HG02885 (cell line): Measurements from ENCODE around the gene KCNB1.

Experiments
- ATAC-seq: cut with Tn5 transposase; IDR thresholded peaks from one replicate; pipeline ENCODE4 v1.9.1; 2021; ENCODE audit warnings: mild to moderate bottlenecking; ENCODE audit not compliant: unreplicated experiment, poor library complexity

The KCNB1 gene

DNA sequence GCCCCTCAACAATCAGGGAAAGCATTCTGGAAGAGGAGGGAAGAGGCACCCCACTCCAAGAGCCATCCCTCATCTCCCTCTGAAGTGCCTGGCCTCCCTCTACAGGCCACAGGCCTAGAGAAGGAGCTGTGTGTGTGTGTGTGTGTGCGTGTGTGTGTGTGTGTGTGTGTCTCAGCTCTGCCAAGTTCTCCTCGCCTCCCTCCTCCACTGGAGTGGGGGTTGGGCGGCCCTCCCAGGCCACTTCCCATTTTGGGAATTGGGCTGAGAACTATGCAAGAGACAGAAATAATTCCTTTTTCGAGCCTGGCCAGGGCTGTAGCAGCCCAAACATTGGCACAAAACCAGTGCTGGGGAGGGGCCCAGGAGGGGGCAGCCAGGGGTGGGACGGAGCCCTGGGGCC, 35.7 kb downstream of the KCNB1 start:
- ATAC-seq: no peak

DNA sequence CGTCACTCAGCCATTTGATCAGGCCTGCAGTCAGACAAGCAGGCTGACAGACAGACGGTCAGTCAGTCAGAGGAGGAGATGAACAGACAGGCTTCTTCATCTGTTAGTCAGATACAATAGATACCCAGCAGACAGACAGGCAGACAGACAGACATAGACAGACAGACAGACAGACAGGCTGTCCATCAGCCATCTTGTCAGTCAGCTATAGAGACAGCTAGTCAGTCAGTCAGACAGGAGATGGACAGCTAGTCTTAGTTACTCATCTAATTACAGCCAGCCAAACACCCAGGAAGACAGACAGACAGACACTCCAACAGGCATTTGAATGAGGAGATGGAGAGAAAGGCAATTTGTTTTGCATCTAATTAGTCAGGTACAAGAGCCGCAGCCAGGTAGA, 36.4 kb downstream of the KCNB1 start:
- ATAC-seq: no peak

DNA sequence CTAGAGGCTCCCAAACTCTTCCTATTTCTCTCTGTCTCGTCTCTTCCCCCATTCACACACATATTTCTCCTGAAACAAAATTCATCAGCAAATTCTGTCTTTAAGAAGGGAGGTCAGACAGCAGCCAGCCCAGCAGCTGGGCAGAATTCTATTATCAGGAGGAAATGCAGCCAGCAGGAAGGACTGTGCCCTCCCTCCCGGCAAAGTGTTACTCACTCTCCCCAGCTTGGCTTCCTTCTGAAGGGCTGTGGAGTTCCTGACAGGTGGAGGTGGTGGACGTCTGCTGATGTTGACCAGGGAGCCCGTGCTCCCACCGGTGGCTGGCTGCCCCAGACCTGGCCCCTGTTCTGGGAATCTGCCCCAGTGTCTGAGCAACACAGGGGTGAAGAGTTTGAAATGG, 37.3 kb downstream of the KCNB1 start:
- ATAC-seq: no peak

DNA sequence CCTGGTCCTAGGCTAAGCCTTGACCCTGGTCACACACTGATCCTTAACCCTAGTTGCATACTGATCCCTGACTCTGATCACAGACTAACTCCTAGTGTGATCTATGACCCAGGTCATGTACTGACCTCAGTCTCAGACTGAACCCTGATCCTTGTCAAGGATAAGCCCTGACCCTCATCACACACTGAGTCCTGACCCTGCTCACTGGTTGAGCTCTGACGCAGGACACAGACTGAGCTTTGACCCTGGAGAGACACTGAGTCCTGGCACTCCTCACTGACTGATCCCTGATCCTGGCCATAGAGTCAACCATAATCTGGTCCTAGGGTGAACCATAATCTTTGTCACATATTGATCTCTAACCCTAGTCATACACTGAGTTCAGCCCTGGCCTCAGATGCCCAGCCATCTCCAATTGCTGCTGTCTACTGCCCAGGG, 37.9 kb downstream of the KCNB1 start:
- no peak for ATAC-seq

DNA sequence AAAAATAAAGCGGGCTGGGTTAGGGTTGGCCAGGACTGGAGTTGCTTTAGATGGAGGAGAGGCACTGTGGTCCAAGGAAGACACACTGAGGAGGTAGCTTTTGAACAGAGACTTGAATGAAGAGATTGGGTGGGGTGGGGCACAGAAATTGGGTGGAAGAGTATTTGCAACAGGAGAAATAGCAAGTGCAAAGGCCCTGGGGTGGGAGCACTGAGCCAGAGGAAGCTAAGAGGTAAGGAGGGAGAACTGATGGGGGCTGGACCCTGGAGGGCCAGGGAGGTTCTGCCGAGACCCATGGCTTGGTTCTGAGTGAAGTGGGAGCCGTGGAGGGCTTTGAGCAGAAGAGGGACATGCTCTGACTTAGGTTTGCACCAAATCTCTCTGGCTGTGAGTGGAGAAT, 45.4 kb downstream of the KCNB1 start:
- ATAC-seq: no peak

DNA sequence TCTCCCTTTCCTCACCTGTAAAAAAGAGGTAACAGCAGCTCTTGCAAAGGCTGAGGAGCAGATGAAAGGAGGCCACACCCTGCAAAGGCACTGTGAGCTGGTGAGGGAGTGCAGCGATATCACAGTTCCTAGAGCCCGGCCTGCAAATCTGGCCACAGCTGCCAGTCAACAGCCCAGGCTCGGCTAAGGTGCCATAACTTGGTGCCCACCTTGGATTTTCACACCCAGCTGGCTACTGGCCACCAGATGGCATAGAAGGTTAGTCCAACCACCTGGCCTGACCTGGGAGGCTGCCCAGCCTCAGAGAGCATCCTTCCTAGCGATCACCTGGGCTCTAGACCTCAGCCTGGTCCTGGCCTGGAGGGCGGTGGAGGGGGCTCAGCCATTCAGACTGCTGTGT, 46.8 kb downstream of the KCNB1 start:
- ATAC-seq: no peak

DNA sequence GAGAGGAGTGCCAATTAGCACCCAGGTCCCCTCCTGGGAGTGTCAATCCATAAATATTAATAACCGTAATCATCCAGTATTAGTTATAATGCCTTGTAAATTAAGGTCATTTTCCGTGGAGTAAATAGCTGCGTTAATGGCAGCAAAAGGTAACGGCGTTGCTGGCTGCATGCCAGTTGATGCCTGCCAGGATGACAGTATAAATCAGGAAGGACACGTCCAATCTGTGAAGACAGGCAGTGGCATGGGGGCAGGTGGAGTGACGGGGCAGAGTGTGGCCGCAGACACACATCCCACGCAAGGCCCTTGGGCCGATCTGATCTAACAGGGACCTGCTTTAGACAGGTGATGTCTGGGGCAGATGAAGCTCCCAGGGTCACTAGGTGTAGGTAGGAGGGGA, 49.1 kb downstream of the KCNB1 start:
- ATAC-seq: no peak

DNA sequence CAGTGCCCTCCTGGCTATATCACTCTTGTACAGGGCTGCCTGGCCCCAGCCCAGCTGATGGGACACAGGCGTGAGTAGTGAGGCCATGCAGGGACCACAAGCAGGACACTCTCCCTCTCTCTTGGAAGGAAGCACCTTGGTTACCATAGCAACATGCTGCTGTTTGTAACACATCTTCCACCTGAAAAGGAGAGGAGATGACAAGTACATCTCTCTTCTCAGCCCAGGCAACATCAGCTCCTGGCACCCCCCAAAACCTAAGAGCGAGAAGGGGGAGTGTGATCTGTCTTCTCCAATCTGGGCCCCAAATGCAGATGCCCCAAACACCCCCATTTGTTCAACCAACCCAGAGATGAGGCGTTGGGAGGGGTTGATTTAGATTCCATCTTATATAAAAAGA, 49.9 kb downstream of the KCNB1 start:
- no peak for ATAC-seq

DNA sequence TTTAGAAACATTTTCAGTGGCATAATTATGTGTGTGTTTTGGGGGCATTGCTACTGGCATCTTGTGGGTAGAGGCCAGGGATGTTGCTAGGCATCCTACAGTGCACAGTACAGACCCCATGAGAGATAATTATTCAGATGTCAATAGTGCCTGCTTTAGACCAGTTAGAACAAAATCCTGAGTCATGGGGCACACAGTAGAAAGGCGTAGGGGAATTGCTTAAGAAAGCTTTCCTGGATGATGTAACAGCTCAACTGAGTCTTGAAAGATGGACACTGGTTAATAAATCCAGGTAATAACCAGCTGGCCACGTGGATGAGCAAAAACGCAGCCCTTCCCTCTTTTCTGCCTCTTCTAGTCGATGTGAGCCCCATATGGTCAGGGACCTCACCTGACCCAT, 51.1 kb downstream of the KCNB1 start:
- ATAC-seq: no peak

DNA sequence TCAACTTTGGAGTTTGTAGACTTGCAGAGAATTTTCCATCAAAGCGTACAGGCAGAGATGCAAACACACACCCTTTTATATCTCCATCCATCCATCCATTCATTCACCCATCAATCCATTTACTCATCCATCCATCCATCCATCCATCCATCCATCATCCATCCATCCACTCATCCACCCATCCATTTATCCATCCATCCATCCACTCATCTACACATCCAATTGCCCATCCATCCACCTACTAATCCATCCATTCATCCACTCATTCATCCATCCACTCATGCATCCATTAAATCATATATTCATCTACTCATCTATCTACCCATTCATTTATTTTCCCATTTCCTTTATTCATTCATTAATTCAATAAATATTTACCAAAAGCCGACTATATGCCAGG, 52.1 kb downstream of the KCNB1 start:
- no peak for ATAC-seq

DNA sequence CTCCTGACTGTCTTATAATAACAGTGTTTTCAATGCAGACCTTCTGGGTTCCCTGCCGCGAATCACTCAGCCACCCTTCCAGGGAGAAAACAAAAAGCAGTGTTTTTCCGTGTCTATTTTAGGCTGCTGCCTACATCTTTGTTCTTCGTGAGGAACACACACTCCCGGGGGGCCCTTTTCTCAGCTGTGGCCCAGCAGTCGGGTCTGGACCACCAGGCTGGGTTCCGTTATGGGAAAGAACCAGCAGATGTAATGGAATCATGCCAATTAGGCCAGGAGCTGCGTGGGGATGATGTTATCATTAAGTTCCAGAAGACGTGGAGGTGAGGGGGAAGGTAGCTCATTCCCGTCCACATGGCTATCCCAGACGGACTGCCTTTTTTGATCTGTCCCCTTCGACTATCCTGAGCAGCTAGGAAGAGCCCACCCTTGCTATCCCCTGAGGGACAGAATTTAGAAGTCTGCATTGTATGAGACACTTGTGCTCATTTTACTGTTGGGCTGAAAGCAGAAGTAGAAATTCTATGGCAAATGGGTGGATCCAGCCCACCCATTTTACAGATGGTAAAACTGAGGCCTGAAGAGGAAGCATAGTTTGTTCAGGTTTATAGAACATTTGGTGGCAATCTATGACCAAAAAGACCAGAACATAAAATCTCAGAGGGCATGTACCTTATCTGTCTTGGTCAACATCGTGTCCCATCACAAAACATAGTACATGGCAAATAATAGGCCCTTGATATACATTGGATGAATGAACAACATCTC, 54.5 kb downstream of the KCNB1 start:
- no peak for ATAC-seq

DNA sequence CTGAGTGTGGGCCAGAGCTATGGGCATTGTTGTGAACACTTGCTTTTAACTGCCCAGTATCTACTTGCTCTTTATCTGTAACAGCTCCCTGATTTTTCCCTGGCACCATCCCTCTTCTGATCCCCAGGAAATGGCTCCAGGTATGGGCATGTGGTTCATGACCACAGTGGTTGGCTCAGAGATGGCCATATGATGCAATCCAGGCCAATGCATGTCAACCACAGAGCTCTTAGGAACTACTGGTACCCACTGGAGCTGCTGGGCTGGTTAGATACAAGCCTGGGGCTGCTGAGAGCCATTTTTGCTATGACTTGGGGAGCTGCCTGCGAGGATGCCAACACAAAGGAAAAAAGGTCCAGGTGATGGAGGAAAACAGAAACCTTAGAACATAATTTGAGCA, 55.6 kb downstream of the KCNB1 start:
- no peak for ATAC-seq

DNA sequence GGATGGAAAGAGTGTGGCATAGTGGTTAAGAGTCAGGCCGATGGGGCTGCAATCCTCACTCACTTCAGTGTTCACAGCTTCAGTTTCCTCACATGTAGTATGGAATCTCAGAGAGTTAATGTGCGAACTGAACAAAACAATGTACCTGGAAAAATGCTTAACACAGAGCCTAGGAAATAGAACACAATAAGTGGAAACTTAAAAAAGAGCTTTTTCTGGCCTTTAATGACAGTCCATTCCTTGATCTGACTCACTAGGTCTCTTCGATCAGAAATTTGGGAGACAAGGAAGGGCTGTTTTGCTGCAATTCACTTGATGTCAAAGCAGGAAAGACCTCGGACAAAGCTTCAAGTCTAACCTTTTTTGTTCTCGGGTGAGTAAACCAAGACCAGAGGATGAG, 56.1 kb downstream of the KCNB1 start:
- no peak for ATAC-seq

DNA sequence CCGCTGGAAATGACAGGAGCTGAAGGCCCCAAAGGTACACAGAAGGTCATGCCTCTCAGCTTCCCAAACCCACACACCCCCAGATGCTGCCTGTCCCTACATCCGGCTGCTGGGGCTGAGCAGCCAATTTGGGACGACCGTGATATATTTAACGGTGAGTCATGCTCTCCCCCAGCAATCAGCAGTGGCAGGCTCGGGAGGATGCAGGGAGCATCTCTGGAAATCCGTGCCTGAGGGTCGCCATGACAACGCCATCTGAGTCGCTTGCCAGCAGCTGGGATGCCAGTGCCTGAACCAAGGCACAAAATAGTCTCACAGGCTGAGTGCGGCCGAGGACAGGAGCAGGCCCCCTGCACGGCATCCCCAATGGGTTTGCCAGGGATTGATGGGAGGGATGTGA, 57.9 kb downstream of the KCNB1 start:
- no peak for ATAC-seq

DNA sequence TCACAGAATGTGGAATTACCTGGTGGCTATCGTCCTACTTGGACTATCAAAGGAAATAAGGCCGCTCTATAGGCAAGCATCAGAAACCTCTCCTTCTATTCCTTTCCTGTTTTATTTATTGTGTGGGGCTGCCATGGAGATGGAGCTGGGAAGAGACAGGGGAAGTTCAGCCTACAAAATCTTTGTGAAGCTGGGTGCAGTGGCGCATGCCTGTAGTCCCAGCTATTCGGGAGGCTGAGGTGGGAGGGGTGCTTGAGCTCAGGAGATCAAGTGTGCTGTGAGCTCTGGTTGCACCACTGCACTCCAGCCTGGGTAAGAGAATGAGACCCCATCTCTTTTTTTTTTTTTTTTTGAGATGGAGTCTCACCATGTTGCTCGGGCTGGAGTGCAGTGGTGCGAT, 60.3 kb downstream of the KCNB1 start:
- no peak for ATAC-seq

DNA sequence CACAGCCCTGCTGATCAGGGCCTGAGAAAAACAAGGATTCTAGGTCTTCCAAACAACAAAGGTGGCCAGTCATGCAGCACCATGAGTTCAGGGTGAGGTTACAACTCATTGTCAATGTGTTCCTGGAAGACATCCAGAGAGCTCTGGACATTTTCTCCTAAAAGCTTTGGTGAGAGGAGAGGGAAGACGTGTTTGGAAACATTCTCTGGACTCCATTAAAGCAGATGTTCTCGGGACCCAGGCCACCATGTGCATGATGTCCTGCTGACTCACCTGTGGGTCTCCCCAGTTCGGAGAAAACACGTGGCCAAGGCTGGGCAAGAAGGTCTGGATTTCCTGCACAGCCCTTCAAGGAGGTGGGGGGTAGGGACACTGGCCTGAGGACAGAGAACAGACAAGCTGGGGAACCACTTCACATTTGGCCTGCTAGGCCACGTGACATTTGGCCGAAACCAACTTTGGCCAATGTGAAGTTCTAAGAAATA, 61.6 kb downstream of the KCNB1 start:
- ATAC-seq: no peak

DNA sequence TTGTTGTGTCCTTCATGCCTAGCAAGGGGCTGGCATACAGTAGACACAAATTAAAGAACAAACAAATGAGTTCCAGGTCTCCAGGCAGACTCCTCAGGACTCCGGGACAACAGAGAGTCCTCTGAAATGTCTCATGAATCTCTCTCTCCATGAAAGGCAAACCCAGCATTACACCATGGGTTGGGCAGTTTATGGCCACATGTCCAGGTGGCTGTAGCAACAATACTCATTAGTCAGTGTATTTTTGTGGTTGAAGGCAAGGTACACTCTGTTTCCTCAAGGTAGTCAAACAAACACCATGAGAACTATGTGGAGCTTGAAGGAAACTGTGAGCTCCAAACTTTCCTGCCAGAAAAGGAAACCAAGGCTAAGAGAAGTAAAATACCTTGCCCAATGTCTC, 62.2 kb downstream of the KCNB1 start:
- ATAC-seq: no peak

DNA sequence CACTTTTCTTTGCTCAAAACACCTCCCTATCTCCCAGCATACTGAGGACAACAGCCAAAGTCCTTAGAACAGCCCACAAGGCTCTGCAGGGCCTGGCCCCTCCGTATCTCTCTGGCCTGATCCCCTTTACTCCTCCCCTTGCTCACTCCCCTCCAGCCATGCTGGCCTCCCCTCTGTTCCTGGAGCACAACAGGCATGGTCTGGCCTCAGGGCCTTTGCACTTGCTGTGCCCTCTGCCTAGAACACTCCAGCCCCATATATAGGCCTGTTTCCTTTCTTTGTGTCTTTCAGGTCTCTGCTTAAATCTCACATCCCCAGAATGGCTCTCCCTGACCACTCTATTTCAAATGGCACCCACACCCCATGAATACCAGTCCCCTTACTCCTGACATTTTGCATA, 62.7 kb downstream of the KCNB1 start:
- no peak for ATAC-seq

DNA sequence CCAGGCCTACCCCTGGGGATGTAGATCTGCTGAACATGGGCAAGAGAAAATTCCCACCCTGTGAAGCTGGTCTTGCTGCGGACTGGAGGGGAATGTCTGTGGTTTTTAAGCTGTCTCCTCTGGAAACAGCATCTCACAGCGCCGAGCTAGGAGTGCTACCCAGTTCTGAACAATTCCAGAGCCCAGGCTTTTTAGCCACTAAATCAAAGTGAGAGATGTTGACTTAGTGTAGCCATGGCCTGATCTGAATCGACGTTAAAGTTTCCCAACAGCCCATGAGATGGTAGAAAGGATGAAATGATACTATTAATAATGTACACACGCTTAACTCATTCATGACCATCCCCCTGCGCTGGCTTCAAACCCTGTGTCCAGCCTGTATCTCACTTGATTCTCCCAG, 63.7 kb downstream of the KCNB1 start:
- no peak for ATAC-seq

DNA sequence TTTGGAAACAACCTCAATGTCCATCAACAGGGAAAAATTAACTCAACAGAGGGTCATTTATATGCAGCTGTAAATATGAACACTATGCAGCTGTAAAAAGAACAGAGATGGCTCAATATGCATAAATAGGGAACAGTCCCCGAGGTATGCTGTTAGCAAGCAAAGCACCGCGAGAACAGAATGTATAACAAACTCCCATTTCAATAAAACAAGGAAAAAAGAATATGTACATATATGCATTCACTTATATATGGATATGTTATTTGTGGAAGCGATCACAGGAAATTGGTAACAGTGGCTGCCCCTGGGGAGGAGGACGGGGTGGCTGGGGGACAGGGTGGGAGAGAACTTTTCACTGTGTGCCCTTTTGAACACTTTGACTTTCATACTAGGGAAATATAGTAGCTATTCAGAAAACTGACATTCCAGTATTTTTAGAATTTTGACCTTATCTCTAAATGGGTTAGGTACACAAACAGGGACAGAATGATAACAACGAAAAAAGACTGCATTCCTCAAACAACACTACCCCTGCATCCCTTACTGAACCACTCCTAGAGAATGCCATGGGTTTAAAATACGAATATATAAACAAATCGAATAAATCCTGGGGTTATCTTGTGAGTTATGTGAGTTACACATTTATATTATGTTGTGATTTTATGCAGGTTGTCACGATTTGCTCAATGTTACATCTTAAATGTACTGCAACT, 64.5 kb downstream of the KCNB1 start:
- ATAC-seq: no peak

DNA sequence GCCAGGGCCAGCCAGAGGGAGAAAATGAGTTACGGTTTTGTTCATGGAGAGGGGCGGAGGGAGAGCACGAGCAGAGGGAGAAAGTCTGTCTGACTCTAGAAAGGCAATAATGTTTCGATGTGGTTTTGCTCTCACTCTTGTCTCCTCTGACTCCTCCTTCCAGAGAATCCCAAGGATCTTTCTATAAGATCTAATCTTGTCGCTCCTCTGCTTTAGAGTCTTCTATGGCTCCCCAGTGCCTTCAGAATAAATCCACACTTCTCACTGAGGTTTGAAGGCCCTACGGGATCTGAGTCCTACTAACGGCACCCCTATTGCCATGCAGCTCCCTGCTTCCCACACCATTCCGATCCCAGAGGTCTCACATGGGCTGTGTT, 66.8 kb downstream of the KCNB1 start:
- ATAC-seq: no peak
